Memory B cell (primary cell): Measurements from ENCODE around the gene SLC25A36.
"Not testable (repeated sequence)": the region's sequence is repeated elsewhere in the genome, so short reads cannot be mapped to it uniquely, and the experiment has no call there.

Experiments used
- ATAC-seq: fragments of 150-1000 bp; cut with Tn5 transposase; 2 replicates; pipeline ENCODE4 v1.10.0; 2021; ENCODE audit warnings: low read depth, mild to moderate bottlenecking, moderate library complexity
- DNase-seq, 2 donors: peaks; one replicate each; pipeline ENCODE4 v3.0.0; 2022; ENCODE audit warnings: low spot score in 2 of 2
- H3K27ac Mint-ChIP-seq: one replicate; pipeline ENCODE4 v1.8.0; 2022; ENCODE audit warnings: mild to moderate bottlenecking, moderate library complexity, mixed read lengths
- H3K27me3 Mint-ChIP-seq: one replicate; pipeline ENCODE4 v1.8.0; 2022; ENCODE audit warnings: mixed read lengths
- H3K36me3 Mint-ChIP-seq: one replicate; pipeline ENCODE4 v1.8.0; 2022; ENCODE audit warnings: mild to moderate bottlenecking, mixed read lengths
- H3K4me1 Mint-ChIP-seq: one replicate; pipeline ENCODE4 v1.8.0; 2022; ENCODE audit warnings: mixed read lengths
- H3K4me3 Mint-ChIP-seq: one replicate; pipeline ENCODE4 v1.8.0; 2022; ENCODE audit warnings: mild to moderate bottlenecking, moderate library complexity, mixed read lengths
- H3K9me3 Mint-ChIP-seq: one replicate; pipeline ENCODE4 v1.8.0; 2022; ENCODE audit warnings: mixed read lengths

The SLC25A36 gene

DNA sequence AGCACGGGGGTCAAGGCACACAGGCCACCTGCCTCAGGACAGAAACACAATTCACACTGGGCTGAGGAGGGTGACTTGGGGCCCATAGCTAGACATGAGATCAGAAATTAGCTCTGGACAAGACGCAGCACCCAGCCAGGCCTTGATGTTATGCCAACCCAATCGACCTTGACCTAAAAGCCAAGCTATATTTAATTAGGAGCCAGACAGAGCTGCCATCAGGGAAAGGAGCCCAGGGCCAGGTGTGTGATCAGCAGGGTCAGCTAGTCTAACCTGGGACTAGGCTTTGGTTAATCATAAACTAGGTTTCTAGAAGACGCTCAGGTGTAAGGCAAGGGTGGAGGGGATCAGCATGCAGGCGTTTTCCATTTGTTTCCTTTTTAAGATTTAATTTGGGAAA is 23.9 kb upstream of the SLC25A36 start:
- DNase-seq (no peak), ATAC-seq (no peak)
- Mint-ChIP-seq H3K4me1 (no peaks in the 10 kb centered on the region), H3K36me3 (no peaks in the 10 kb centered on the region), H3K9me3 (no peaks in the 10 kb centered on the region), H3K4me3 (no peak overlapping the region), H3K27ac (no peak overlapping the region), H3K27me3 (peaks cover 16% of the 10 kb centered on the region)

DNA sequence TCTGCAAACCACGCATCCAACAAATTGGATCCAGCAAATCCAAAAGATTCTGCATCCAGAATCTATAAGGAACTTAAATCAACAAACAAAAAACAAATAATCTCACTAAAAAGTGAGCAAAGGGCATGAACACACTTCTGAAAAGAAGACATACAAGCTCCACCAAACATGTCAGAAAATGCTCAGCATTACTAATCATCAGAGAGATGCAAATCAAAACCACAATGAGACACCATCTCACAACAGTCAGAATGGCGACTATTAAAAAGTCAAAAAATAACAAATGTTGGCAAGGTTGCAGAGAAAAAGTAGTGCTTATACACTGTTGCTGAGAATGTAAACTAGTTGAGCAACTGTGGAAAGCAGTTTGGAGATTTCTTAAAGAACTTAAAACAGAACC is 21.6 kb upstream of the SLC25A36 start:
- H3K27me3 Mint-ChIP-seq, result peaks cover 16% of the 10 kb centered on the region
- no peak overlapping the region for H3K4me3 Mint-ChIP-seq
- H3K36me3 Mint-ChIP-seq, result no peaks in the 10 kb centered on the region
- ATAC-seq, result no peak
- no peak for DNase-seq
- H3K4me1 Mint-ChIP-seq, result no peaks in the 10 kb centered on the region
- no peaks in the 10 kb centered on the region for H3K9me3 Mint-ChIP-seq
- H3K27ac Mint-ChIP-seq, result no peak overlapping the region

DNA sequence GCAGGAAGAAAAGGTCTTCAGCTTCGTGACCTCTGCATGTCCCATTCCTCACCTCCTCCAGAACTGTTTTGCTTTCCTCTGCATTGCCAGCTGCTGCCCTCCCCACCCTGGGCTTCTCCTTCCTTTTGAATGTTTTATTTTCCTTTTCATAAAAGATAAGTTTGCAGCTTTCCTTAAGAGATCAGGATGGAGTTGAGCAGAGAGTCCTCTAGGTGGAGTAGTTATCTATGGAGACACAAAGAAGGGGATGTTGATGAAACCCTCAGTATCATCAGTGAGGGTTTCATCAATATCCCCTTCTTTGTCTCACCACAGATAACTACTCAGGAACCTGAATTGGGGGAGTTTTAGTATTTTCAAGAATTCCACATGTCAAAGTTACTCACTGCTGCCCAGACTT is 19.0 kb upstream of the SLC25A36 start:
- DNase-seq, result no peak
- Mint-ChIP-seq H3K4me3 (no peak overlapping the region), H3K36me3 (no peaks in the 10 kb centered on the region), H3K4me1 (no peaks in the 10 kb centered on the region), H3K9me3 (no peaks in the 10 kb centered on the region), H3K27me3 (peaks cover 10% of the 10 kb centered on the region), H3K27ac (no peak overlapping the region)
- peak; percentile 65 for ATAC-seq

DNA sequence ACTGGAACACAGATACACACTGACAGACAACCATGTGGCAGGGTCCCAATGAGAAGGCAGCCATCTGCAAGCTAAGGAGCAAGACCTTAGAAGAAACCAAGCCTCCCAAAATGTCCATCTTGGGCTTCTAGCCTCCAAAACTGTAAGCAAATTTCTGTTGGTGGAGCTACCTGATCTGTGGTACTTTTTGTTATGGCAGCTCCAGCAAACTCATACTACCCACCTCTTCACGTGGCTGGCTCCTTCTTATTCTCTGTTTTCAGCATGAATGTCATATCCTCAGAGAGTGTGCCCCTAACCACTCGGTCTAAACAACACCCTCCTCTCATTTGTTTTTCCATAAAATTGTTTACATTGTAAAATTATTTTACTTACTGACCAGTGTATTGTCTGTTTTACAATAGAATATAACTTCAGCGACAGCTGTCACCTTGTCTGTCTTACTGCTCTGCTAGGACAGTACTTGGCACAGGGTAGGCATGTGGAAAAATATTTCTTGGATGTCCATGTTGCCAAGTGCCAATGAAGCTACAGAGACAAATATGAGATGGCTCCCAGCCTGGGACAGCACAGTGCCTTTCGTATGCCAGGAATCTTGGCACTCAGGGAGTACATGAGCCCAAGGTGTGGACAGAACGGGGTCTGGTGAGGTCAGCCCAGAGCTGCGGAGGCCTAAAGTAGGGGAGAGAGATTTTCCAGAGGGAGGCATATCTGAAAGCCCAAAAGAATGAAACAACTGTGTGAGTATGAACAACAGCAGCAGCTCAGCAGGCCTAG is 17.4 kb upstream of the SLC25A36 start:
- no peaks in the 10 kb centered on the region for H3K36me3 Mint-ChIP-seq
- H3K27me3 Mint-ChIP-seq, result peaks cover 5% of the 10 kb centered on the region
- H3K4me1 Mint-ChIP-seq, result no peaks in the 10 kb centered on the region
- no peak overlapping the region for H3K4me3 Mint-ChIP-seq
- H3K9me3 Mint-ChIP-seq, result no peaks in the 10 kb centered on the region
- no peak overlapping the region for H3K27ac Mint-ChIP-seq
- no peak for DNase-seq
- ATAC-seq, result no peak

DNA sequence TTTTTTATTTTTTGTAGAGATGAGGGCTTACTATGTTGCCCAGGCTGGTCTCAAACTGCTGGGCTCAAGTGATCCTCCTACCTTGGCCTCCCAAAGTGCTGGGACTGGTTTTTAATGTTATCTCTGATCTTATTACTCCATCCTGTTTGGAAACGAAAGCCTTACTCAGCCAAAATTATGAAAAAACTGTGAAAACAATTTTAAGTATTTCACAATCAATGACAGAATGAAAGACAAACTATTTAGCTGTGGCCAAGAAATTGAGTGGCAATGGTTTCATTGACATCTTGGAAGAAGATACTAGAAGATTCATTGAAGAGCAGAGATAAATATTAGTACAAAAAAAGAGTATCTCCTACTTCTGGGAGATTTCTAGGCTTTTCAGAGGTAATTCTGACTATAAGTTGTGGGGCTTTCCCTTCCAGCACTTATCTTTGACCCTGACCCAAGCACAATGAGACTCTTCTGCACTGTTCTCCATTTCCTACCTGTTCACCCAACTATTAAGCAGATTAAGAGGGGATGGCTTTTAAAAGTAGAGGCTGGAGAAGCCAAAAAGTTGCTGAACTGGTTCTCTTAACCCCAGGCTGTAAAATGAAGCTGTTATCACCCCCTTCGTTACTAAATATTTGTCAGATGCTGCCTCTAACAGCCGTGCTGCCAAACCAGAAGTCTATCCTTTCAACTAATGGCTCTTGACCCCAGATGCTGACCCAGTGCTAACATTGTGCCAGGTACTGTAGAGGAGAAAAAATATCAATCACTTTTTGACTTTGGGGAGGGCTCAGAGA is 14.2 kb upstream of the SLC25A36 start:
- H3K9me3 Mint-ChIP-seq, result no peaks in the 10 kb centered on the region
- no peak for ATAC-seq
- H3K27ac Mint-ChIP-seq, result no peak overlapping the region
- peaks cover 11% of the 10 kb centered on the region for H3K27me3 Mint-ChIP-seq
- H3K36me3 Mint-ChIP-seq, result no peaks in the 10 kb centered on the region
- H3K4me1 Mint-ChIP-seq, result no peaks in the 10 kb centered on the region
- no peak overlapping the region for H3K4me3 Mint-ChIP-seq
- no peak for DNase-seq

DNA sequence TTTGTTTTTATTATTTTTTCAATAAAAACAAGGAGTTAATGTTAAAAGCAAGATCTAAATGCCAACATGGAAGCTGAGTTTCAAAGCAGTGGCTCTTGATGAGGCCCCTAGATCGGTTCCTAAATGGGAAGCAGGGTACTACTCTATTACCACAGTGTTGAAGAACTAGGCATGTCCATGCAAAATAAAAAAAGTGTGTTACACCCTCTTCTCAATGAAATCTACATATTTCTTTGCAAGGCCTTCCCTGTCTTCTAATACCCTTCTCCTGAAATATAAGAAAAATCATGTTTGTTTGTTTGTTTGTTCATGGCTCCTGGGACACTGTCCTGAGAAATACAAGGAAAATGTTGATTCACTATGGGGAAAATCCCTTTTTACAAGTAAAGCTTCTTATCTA is 12.2 kb upstream of the SLC25A36 start:
- no peak overlapping the region for H3K4me3 Mint-ChIP-seq
- no peaks in the 10 kb centered on the region for H3K36me3 Mint-ChIP-seq
- no peak overlapping the region for H3K27ac Mint-ChIP-seq
- H3K27me3 Mint-ChIP-seq, result peaks cover 11% of the 10 kb centered on the region
- no peaks in the 10 kb centered on the region for H3K4me1 Mint-ChIP-seq
- ATAC-seq (no peak), DNase-seq (no peak)
- H3K9me3 Mint-ChIP-seq, result peaks cover under 1% of the 10 kb centered on the region

DNA sequence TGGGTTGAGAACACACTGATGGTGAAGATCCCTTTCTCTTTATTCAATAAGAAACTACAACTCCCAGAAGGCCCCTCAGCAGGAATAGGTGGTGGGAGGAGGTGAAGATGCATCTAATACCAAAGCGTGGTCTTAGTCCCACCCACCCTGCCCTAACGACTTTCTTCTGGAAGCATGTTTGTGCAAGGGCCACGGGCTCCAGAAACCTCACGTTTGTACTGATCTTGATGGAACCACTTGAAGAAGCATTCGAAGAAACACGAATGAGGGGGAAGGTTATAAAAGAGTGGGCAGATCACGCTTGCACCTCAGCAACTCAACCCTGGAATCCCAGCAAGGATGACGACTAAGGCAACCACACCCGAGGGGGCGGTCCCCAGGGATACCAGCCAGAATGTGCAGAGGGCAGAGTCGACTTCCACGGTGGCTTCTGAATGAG is 10.6 kb upstream of the SLC25A36 start:
- no peak overlapping the region for H3K4me3 Mint-ChIP-seq
- no peak overlapping the region for H3K27ac Mint-ChIP-seq
- H3K36me3 Mint-ChIP-seq, result peaks cover 2% of the 10 kb centered on the region
- H3K4me1 Mint-ChIP-seq, result no peaks in the 10 kb centered on the region
- H3K27me3 Mint-ChIP-seq, result peaks cover 13% of the 10 kb centered on the region
- no peak for DNase-seq
- H3K9me3 Mint-ChIP-seq, result peaks cover 6% of the 10 kb centered on the region
- no peak for ATAC-seq

DNA sequence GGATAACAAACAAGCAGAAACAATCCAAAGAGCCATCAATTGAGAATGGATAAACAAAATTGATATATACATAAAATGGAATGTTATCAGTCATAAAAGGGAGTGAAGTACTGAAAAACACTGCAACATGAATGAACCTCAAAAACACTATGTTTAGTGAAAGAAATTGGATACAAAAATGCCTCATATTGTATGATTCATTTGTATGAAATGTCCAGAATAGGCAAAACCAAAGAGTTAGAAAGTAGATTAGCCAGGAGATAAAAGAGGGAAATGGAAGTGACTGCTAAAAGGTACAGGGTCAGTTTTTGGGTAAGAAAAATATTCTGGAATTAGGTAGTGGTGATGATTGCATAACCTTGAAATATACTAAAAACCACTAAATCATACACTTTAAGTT is 9.8 kb upstream of the SLC25A36 start:
- Mint-ChIP-seq H3K27me3 (peaks cover 11% of the 10 kb centered on the region), H3K4me1 (no peaks in the 10 kb centered on the region), H3K36me3 (peaks cover 2% of the 10 kb centered on the region), H3K27ac (no peak overlapping the region), H3K4me3 (no peak overlapping the region), H3K9me3 (peaks cover 9% of the 10 kb centered on the region)
- ATAC-seq, result no peak
- DNase-seq, result no peak

DNA sequence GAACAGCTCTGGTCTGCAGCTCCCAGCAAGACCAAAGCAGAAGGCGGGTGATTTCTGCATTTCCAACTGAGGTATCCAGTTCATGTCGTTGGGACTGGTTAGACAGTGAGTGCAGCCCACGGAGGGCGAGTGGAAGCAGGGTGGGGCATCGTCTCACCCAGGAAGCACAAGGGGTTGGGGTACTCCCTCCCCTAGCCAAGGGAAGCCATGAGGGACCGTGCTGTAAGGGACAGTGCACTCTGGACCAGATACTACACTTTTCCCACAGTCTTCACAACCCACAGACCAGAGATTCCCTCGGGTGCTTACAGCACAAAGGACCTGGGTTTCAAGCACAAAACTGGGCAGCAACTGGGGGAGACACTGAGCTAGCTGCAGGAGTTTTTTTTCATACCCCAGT is 8.5 kb upstream of the SLC25A36 start:
- H3K4me3 Mint-ChIP-seq, result no peak overlapping the region
- no peaks in the 10 kb centered on the region for H3K4me1 Mint-ChIP-seq
- H3K27ac Mint-ChIP-seq, result no peak overlapping the region
- DNase-seq (no peak), ATAC-seq (no peak)
- peaks cover 9% of the 10 kb centered on the region for H3K9me3 Mint-ChIP-seq
- peaks cover 2% of the 10 kb centered on the region for H3K36me3 Mint-ChIP-seq
- H3K27me3 Mint-ChIP-seq, result peaks cover 11% of the 10 kb centered on the region

DNA sequence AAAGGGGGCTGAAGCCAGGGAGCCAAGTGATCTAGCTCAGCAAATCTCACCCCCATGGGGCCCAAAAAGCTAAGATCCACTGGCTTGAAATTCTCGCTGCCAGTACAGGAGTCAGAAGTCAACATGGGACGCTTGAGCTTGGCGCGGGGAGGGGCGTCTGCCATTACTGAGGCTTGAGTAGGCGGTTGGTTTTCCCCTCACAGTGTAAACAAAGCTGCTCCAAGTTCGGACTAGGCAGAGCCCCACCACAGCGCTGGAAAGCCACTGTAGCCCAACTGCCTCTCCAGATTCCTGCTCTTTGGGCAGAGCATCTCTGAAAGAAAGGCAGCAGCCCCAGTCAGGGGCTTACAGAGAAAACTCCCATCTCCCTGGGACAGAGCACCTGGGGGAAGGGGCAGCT is 8.1 kb upstream of the SLC25A36 start:
- Mint-ChIP-seq H3K27ac (no peak overlapping the region), H3K27me3 (peaks cover 11% of the 10 kb centered on the region), H3K4me1 (no peaks in the 10 kb centered on the region)

DNA sequence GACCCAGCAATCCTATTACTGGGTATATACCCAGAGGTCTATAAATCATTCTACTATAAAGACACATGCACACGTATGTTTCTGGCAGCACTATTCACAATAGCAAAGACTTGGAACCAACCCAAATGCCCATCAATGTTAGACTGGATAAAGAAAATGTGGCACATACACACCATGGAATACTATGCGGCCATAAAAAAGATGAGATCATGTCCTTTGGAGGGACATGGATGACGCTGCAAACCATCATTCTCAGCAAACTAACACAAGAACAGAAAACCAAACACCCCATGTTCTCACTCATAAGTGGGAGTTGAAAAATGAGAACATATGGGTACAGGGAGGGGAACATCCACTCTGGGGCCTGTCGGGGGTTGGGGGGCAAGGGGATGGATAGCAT is 2.3 kb upstream of the SLC25A36 start:
- H3K36me3 Mint-ChIP-seq, H3K27me3 Mint-ChIP-seq, H3K27ac Mint-ChIP-seq, H3K9me3 Mint-ChIP-seq, H3K4me3 Mint-ChIP-seq, ATAC-seq, DNase-seq: not testable (repeated sequence)
- peaks cover 11% of the 10 kb centered on the region for H3K4me1 Mint-ChIP-seq

More for the DNA sequence above, 8.1 kb upstream of the SLC25A36 start:
- ATAC-seq (no peak), DNase-seq (no peak)
- peaks cover 2% of the 10 kb centered on the region for H3K36me3 Mint-ChIP-seq
- no peak overlapping the region for H3K4me3 Mint-ChIP-seq
- peaks cover 9% of the 10 kb centered on the region for H3K9me3 Mint-ChIP-seq

DNA sequence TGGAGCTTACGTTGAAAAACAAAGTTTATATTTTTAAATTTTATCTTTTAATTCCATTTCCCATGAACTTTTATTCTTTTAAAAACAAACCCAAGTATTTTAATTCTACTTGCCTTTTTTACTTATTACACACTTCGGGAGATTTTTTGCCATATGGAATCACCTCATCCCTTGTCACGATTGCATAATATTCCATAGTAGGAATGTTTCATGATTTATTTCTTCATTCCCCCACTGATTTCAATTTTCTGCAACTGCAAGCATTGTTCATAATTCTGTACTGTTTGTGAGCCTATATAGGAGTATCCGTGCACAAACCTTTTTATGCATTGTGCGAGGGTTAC is 574 bp upstream of the SLC25A36 start:
- peak overlapping the region; percentile 98 for H3K27ac Mint-ChIP-seq
- peaks cover 3% of the 10 kb centered on the region for H3K9me3 Mint-ChIP-seq

DNA sequence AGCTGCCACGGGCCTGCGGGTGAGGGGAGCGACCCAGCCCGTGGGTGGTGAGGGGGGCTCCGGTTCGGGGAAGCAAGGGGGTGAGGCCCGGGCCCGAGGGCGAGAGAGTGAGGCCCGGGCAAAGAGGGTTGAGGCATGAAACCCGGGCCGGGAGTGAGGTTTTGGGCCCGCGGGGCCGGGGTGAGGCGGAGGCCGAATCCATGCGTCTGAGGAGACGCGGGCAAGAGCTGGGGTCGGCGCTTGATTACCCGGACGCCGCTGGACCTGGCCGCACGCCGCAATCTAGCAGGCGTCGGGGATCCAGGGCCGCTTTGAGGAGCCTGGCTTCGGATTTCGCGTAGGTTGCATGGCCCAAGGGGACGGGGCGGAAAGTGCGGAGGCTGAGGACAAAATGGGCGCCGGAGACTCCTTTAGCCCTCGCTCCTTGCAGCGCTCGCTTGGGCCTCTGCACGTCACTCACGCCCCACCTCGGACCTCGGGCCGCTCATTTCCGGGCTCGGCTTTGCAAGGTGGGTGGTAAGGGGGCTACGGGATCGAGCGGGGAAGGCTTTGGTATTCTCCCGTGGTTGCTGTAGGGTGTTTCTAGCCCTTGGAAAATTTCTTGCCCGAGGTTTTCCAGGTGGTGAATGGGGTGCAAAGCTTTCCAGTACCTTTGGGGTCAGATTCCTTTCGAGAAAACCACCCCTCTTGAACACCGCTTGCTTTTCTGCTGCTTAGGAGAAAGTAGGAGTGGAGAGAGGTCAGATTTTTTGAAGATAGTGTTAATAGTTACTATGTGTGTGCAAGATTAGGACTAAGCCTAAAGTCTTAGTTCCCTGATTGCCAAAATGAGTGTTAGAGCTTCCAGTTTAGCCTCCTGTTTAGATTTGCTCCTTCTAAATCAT is 827 bp downstream of the SLC25A36 start:
- peak overlapping the region; percentile 96 for H3K4me3 Mint-ChIP-seq
- H3K27me3 Mint-ChIP-seq, result no peaks in the 10 kb centered on the region
- peaks cover 8% of the 10 kb centered on the region for H3K36me3 Mint-ChIP-seq
- no peaks in the 10 kb centered on the region for H3K9me3 Mint-ChIP-seq
- H3K4me1 Mint-ChIP-seq, result peaks cover 26% of the 10 kb centered on the region
- peak overlapping the region; percentile 98 for H3K27ac Mint-ChIP-seq
- DNase-seq (peak; percentile 45 to 66), ATAC-seq (peak; percentile 14)

More for the DNA sequence above, 574 bp upstream of the SLC25A36 start:
- ATAC-seq (no peak), DNase-seq (no peak)
- Mint-ChIP-seq H3K36me3 (no peaks in the 10 kb centered on the region), H3K27me3 (no peaks in the 10 kb centered on the region), H3K4me1 (peaks cover 17% of the 10 kb centered on the region), H3K4me3 (peak overlapping the region; percentile 96)
